Measurements from ENCODE around the gene YPEL3.

GRCh38 chr16:30060346-30060745 is 35.7 kb downstream of the YPEL3 start:
- TF ChIP-seq EP300 (IDR thresholded peaks at IDR 0.05), result no peak
- no peak for TF ChIP-seq CTCF (IDR thresholded peaks at IDR 0.05)
- no peak for TF ChIP-seq POLR2A (IDR thresholded peaks at IDR 0.05)

Measured in suprapubic skin (tissue), 3 donors.